SK-N-SH treated with all-trans-retinoic acid at 6 μM for 48 hours (cell line): ENCODE measurements around the gene UBFD1.

Source experiments
- ATAC-seq: fragments of 200-7000 bp; cut with Tn5 transposase; 3 replicates; pipeline ENCODE4 v1.9.1; 2020; ENCODE audit warnings: mild to moderate bottlenecking, moderate library complexity
- BACH2 ChIP-seq: fragments of 250-450 bp; sonication (Bioruptor Pico); IDR thresholded peaks from 2 replicates; pipeline ENCODE4 v1.9.0; 2021; ENCODE audit warnings: mild to moderate bottlenecking, borderline replicate concordance
- CSDC2 ChIP-seq: fragments of 250-450 bp; sonication (Bioruptor Pico); IDR thresholded peaks from 2 replicates; pipeline ENCODE4 v1.5.0; 2020; ENCODE audit warnings: mild to moderate bottlenecking, moderate library complexity
- CSRNP3 ChIP-seq: fragments of 250-450 bp; sonication (Bioruptor Pico); IDR thresholded peaks from 2 replicates; pipeline ENCODE4 v1.5.1; 2021; ENCODE audit warnings: mild to moderate bottlenecking, moderate library complexity
- GLIS3 ChIP-seq: fragments of 250-450 bp; sonication (Bioruptor Pico); IDR thresholded peaks from 2 replicates; pipeline ENCODE4 v1.5.0; 2020; ENCODE audit warnings: mild to moderate bottlenecking, moderate library complexity
- ISL1 ChIP-seq: fragments of 250-450 bp; sonication (Bioruptor Pico); IDR thresholded peaks from 2 replicates; pipeline ENCODE4 v2.1.2; 2022; ENCODE audit warnings: mild to moderate bottlenecking, moderate library complexity
- OSR1 ChIP-seq: fragments of 250-450 bp; sonication (Bioruptor Pico); IDR thresholded peaks from 2 replicates; pipeline ENCODE4 v1.8.0; 2022; ENCODE audit warnings: moderate library complexity, mild to moderate bottlenecking, inconsistent platforms
- PATZ1 ChIP-seq: fragments of 250-450 bp; sonication (Bioruptor Pico); IDR thresholded peaks from 2 replicates; pipeline ENCODE4 v1.8.0; 2020; ENCODE audit warnings: mild to moderate bottlenecking, moderate library complexity, borderline replicate concordance
- SNAI2 ChIP-seq: fragments of 250-450 bp; sonication (Bioruptor Pico); IDR thresholded peaks from 2 replicates; pipeline ENCODE4 v1.5.0; 2020; ENCODE audit warnings: mild to moderate bottlenecking, moderate library complexity
- TCF4 ChIP-seq: fragments of 250-450 bp; sonication (Bioruptor Pico); IDR thresholded peaks from 2 replicates; pipeline ENCODE4 v1.8.0; 2021; ENCODE audit warnings: mild to moderate bottlenecking, moderate library complexity, borderline replicate concordance
- TOX ChIP-seq: fragments of 250-450 bp; sonication (Bioruptor Pico); IDR thresholded peaks from 2 replicates; pipeline ENCODE4 v1.8.0; 2021; ENCODE audit warnings: mild to moderate bottlenecking, moderate library complexity, borderline replicate concordance
- ZC3H10 ChIP-seq: fragments of 250-450 bp; sonication (Bioruptor Pico); IDR thresholded peaks from 2 replicates; pipeline ENCODE4 v1.5.1; 2021; ENCODE audit warnings: mild to moderate bottlenecking, moderate library complexity
- ZFP3 ChIP-seq: fragments of 250-450 bp; sonication (Bioruptor Pico); IDR thresholded peaks from 2 replicates; pipeline ENCODE4 v1.5.0; 2020; ENCODE audit warnings: mild to moderate bottlenecking, moderate library complexity
- ZNF565 ChIP-seq: fragments of 450-650 bp; formaldehyde crosslinking; conservative IDR thresholded peaks from 2 replicates; pipeline ENCODE4 v1.5.0; 2020; ENCODE audit warnings: low read depth, mild to moderate bottlenecking, moderate library complexity
- ZNF70 ChIP-seq: fragments of 450-650 bp; formaldehyde crosslinking; IDR thresholded peaks from 2 replicates; pipeline ENCODE4 v1.5.0; 2020; ENCODE audit warnings: mild to moderate bottlenecking, moderate library complexity
- ZNF8 ChIP-seq: fragments of 450-650 bp; formaldehyde crosslinking; IDR thresholded peaks from 2 replicates; pipeline ENCODE4 v1.5.0; 2020; ENCODE audit warnings: mild to moderate bottlenecking, moderate library complexity
- TF ChIP-seq, protein P1 (sequence below): fragments of 250-450 bp; sonication (Bioruptor Pico); IDR thresholded peaks from 2 replicates; pipeline ENCODE4 v1.5.0; 2020; ENCODE audit warnings: mild to moderate bottlenecking, moderate library complexity
- TF ChIP-seq, protein P2 (sequence below): fragments of 250-450 bp; sonication (Bioruptor Pico); IDR thresholded peaks from 2 replicates; pipeline ENCODE4 v1.5.1; 2020; ENCODE audit warnings: low read depth, mild to moderate bottlenecking, moderate library complexity
- TF ChIP-seq, protein P3 (sequence below): fragments of 250-450 bp; sonication (Bioruptor Pico); IDR thresholded peaks from 2 replicates; pipeline ENCODE4 v1.8.0; 2021; ENCODE audit warnings: low read depth, mild to moderate bottlenecking, moderate library complexity, borderline replicate concordance

UBFD1 gene

DNA sequence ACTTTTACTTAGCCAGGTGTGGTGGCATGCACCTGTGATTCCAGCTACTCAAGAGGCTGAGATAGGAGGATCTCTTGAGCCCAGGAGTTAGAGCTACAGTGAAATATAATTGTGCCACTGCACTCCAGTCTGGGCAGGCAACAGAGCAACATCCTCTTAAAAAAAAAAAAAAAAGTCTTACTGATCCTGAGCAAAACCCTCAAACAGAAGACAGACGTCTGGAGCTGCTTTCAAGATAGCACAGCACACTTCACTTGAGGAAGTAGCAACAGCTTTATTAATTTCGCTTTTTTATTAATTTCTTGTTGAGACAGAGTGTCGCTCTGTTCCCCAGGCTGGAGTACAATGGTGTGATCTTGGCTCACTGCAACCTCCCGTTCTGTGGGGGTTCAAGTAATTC, 37.0 kb upstream of the UBFD1 start:
- TF ChIP-seq ISL1 (no peak), PATZ1 (CRISPR knock-in tag) (no peak), ZNF8 (CRISPR knock-in tag) (no peak), BACH2 (CRISPR knock-in tag) (no peak), OSR1 (CRISPR knock-in tag) (no peak), ZFP3 (CRISPR knock-in tag) (no peak), TCF4 (CRISPR knock-in tag) (no peak)
- TF ChIP-seq, protein P1, sequence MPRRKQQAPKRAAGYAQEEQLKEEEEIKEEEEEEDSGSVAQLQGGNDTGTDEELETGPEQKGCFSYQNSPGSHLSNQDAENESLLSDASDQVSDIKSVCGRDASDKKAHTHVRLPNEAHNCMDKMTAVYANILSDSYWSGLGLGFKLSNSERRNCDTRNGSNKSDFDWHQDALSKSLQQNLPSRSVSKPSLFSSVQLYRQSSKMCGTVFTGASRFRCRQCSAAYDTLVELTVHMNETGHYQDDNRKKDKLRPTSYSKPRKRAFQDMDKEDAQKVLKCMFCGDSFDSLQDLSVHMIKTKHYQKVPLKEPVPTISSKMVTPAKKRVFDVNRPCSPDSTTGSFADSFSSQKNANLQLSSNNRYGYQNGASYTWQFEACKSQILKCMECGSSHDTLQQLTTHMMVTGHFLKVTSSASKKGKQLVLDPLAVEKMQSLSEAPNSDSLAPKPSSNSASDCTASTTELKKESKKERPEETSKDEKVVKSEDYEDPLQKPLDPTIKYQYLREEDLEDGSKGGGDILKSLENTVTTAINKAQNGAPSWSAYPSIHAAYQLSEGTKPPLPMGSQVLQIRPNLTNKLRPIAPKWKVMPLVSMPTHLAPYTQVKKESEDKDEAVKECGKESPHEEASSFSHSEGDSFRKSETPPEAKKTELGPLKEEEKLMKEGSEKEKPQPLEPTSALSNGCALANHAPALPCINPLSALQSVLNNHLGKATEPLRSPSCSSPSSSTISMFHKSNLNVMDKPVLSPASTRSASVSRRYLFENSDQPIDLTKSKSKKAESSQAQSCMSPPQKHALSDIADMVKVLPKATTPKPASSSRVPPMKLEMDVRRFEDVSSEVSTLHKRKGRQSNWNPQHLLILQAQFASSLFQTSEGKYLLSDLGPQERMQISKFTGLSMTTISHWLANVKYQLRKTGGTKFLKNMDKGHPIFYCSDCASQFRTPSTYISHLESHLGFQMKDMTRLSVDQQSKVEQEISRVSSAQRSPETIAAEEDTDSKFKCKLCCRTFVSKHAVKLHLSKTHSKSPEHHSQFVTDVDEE (CRISPR knock-in tag): no peak
- TF ChIP-seq, protein P2, sequence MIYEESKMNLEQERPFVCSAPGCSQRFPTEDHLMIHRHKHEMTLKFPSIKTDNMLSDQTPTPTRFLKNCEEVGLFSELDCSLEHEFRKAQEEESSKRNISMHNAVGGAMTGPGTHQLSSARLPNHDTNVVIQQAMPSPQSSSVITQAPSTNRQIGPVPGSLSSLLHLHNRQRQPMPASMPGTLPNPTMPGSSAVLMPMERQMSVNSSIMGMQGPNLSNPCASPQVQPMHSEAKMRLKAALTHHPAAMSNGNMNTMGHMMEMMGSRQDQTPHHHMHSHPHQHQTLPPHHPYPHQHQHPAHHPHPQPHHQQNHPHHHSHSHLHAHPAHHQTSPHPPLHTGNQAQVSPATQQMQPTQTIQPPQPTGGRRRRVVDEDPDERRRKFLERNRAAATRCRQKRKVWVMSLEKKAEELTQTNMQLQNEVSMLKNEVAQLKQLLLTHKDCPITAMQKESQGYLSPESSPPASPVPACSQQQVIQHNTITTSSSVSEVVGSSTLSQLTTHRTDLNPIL (CRISPR knock-in tag): no peak
- no peak for ATAC-seq

DNA sequence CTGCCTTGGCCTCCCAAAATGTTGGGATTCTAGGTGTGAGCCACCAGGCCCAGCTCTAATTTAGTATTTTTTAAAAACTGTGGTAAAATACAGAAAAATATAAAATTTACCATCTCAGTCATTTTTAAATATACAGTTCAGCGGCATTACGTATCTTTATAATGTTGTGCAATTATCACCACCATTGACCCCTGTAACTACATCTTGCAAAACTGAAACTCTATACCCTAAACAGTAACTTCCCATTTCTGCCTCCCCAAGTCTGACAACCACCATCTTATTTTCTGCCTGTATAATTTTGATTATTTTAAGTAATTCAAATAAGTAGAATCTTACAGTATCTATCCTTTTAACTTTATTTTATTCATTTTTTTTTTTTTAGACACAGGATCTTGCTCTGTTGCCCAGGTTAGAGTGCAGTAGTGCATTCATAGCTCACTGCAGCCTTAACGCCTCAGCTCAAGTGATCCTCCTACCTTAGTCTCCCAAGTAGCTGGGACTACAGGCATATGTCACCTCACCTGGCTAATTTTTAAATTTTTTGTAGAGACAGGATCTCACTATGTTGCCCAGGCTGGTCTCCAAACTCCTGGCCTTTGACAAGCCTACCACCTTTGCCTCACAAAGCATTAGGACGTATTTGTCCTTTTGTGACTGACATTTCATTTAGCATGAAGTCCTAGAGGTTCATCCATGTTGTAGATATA, 36.3 kb upstream of the UBFD1 start:
- TF ChIP-seq CSDC2 (CRISPR knock-in tag) (no peak), ZC3H10 (no peak), PATZ1 (CRISPR knock-in tag) (no peak), ZNF565 (CRISPR knock-in tag) (no peak), ISL1 (no peak), BACH2 (CRISPR knock-in tag) (no peak), SNAI2 (CRISPR knock-in tag) (no peak), GLIS3 (CRISPR knock-in tag) (no peak), TOX (CRISPR knock-in tag) (no peak), OSR1 (CRISPR knock-in tag) (no peak), ZFP3 (CRISPR knock-in tag) (no peak), CSRNP3 (CRISPR knock-in tag) (no peak), ZNF70 (CRISPR knock-in tag) (no peak), TCF4 (CRISPR knock-in tag) (no peak)
- TF ChIP-seq, protein P1 (CRISPR knock-in tag): no peak
- TF ChIP-seq, protein P3, sequence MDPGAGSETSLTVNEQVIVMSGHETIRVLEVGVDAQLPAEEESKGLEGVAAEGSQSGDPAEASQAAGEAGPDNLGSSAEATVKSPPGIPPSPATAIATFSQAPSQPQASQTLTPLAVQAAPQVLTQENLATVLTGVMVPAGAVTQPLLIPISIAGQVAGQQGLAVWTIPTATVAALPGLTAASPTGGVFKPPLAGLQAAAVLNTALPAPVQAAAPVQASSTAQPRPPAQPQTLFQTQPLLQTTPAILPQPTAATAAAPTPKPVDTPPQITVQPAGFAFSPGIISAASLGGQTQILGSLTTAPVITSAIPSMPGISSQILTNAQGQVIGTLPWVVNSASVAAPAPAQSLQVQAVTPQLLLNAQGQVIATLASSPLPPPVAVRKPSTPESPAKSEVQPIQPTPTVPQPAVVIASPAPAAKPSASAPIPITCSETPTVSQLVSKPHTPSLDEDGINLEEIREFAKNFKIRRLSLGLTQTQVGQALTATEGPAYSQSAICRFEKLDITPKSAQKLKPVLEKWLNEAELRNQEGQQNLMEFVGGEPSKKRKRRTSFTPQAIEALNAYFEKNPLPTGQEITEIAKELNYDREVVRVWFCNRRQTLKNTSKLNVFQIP (CRISPR knock-in tag): no peak
- no peak for ATAC-seq
